ENCODE results near the gene MAEA. TPM values are rescaled to one million over a fixed set of nuclear protein-coding genes. Genes with fewer than 3 reads are reported as not detected.

Gene MAEA
- total and polyA plus RNA-seq, 9 of the 15 experiments (the other 6 are each of a cell fraction or from before 2014, with no cell fraction given): 2.1 to 86.5 (median 45.0) TPM

DNA sequence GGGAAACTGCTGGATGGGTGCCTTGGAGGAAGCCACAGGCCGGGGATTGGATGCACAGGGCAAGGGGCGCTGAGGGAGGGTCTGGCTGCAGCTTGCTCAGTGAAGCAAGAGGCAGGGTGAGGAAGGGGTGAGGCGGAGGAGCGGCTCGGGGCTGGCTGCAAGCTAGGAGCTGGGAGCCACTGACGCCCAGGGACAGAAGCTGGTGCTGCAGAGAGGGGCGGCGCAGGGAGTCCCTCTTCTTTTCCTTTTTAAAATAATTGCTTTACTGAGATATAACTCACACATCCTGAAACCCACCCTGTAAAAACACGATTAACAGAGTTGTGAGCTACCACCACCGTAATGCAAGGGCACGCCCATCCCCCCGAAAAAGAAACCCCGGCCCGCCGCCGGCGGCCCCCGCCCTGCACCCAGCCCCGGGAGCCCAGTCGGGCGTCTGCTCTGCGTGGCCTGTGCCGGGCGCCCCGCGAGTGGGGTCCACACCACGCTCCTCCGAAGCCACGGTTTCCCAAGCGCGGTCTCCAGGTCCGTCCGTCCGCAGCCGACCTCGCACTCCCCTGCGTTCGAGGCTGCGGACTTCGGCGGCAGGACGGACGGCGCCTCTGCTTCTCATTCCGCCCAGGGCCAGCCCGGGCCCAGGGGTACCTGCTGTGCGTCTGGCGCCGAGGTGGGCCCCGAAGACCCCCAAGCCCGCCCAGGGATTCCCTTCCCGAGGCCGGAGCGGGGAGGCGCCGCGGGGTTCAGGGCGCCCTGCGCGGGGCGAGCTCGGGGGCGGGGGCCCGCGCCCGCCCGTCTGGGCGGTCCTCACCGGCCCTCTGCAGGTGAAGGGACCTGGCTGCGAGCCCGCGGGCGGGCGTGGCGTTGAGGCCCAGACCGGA, 56.5 kb downstream of the MAEA start (continued):
- TF ChIP-seq, protein P1, sequence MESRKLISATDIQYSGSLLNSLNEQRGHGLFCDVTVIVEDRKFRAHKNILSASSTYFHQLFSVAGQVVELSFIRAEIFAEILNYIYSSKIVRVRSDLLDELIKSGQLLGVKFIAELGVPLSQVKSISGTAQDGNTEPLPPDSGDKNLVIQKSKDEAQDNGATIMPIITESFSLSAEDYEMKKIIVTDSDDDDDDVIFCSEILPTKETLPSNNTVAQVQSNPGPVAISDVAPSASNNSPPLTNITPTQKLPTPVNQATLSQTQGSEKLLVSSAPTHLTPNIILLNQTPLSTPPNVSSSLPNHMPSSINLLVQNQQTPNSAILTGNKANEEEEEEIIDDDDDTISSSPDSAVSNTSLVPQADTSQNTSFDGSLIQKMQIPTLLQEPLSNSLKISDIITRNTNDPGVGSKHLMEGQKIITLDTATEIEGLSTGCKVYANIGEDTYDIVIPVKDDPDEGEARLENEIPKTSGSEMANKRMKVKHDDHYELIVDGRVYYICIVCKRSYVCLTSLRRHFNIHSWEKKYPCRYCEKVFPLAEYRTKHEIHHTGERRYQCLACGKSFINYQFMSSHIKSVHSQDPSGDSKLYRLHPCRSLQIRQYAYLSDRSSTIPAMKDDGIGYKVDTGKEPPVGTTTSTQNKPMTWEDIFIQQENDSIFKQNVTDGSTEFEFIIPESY (CRISPR knock-in tag; IDR thresholded peaks at IDR 0.05): peak; percentile 80
- TF ChIP-seq KDM2B (CRISPR knock-in tag; IDR thresholded peaks at IDR 0.05) (no peak), GATAD2A (IDR thresholded peaks at IDR 0.05) (peak; percentile 37; the same call in 1 of the 2 replicates), L3MBTL2 (IDR thresholded peaks at IDR 0.05) (peak; percentile 85), RAD21 (CRISPR knock-in tag; conservative IDR thresholded peaks at IDR 0.05 in 1 of 2, IDR thresholded peaks at IDR 0.05 in 1 of 2) (peak in 1 of 2 experiments; percentile 45; a peak in 2 of 4 replicates), YY1 (IDR thresholded peaks at IDR 0.05; ENCODE audit: borderline replicate concordance in 1 of 3, control insufficient read depth in 1 of 3, extremely low read depth in 1 of 3, insufficient read depth in 3 of 3, insufficient read length in 1 of 3, insufficient replicate concordance in 2 of 3, low read depth in 1 of 3, low read length in 2 of 3) (peak in 1 of 3 experiments; percentile 6), KLF10 (CRISPR knock-in tag; IDR thresholded peaks at IDR 0.05) (no peak), PHF8 (IDR thresholded peaks at IDR 0.05; ENCODE audit: borderline replicate concordance, low read length) (peak; percentile 65; the same call in 1 of the 2 replicates), ADNP (tag; IDR thresholded peaks at IDR 0.05) (no peak), STAG1 (CRISPR knock-in tag; IDR thresholded peaks at IDR 0.05; ENCODE audit: borderline replicate concordance) (peak; percentile 23; the same call in 1 of the 2 replicates), ZNF785 (CRISPR knock-in tag; IDR thresholded peaks at IDR 0.05) (no peak), ZFX (CRISPR knock-in tag; IDR thresholded peaks at IDR 0.05) (peak; percentile 71; the same call in 1 of the 2 replicates)
- TF ChIP-seq, protein P2, sequence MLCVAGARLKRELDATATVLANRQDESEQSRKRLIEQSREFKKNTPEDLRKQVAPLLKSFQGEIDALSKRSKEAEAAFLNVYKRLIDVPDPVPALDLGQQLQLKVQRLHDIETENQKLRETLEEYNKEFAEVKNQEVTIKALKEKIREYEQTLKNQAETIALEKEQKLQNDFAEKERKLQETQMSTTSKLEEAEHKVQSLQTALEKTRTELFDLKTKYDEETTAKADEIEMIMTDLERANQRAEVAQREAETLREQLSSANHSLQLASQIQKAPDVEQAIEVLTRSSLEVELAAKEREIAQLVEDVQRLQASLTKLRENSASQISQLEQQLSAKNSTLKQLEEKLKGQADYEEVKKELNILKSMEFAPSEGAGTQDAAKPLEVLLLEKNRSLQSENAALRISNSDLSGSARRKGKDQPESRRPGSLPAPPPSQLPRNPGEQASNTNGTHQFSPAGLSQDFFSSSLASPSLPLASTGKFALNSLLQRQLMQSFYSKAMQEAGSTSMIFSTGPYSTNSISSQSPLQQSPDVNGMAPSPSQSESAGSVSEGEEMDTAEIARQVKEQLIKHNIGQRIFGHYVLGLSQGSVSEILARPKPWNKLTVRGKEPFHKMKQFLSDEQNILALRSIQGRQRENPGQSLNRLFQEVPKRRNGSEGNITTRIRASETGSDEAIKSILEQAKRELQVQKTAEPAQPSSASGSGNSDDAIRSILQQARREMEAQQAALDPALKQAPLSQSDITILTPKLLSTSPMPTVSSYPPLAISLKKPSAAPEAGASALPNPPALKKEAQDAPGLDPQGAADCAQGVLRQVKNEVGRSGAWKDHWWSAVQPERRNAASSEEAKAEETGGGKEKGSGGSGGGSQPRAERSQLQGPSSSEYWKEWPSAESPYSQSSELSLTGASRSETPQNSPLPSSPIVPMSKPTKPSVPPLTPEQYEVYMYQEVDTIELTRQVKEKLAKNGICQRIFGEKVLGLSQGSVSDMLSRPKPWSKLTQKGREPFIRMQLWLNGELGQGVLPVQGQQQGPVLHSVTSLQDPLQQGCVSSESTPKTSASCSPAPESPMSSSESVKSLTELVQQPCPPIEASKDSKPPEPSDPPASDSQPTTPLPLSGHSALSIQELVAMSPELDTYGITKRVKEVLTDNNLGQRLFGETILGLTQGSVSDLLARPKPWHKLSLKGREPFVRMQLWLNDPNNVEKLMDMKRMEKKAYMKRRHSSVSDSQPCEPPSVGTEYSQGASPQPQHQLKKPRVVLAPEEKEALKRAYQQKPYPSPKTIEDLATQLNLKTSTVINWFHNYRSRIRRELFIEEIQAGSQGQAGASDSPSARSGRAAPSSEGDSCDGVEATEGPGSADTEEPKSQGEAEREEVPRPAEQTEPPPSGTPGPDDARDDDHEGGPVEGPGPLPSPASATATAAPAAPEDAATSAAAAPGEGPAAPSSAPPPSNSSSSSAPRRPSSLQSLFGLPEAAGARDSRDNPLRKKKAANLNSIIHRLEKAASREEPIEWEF (CRISPR knock-in tag; IDR thresholded peaks at IDR 0.05): no peak
- TF ChIP-seq, protein P3, sequence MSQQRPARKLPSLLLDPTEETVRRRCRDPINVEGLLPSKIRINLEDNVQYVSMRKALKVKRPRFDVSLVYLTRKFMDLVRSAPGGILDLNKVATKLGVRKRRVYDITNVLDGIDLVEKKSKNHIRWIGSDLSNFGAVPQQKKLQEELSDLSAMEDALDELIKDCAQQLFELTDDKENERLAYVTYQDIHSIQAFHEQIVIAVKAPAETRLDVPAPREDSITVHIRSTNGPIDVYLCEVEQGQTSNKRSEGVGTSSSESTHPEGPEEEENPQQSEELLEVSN (IDR thresholded peaks at IDR 0.05; ENCODE audit: borderline replicate concordance in 1 of 2, extremely low read depth in 1 of 2, insufficient read depth in 1 of 2, insufficient read length in 1 of 2, low read depth in 1 of 2, low read length in 1 of 2, poor library complexity in 1 of 2, severe bottlenecking in 1 of 2): peak; percentile 41 to 66
